Amniotic epithelial cell (primary cell): Measurements from ENCODE around the gene ZNF532.
A peak's percentile ranks its signal among the peaks of the same experiment; 100 is the strongest.
"Not testable (repeated sequence)": the region's sequence is repeated elsewhere in the genome, so short reads cannot be mapped to it uniquely, and the experiment has no call there.

Source experiments
- DNase-seq: peaks from one replicate; pipeline ENCODE4 v3.0.0-alpha.2; 2010; ENCODE audit warnings: low read depth

ZNF532 gene

GRCh38 chr18:59005262-59005661, 140.6 kb downstream of the ZNF532 start:
- peak; percentile 41 for DNase-seq

- DNase-seq, result no peak
Measured at GRCh38 chr18:59006461-59007067, 141.9 kb downstream of the ZNF532 start.

- peak; percentile 84 for DNase-seq
Measured at GRCh38 chr18:59008302-59008974, 143.8 kb downstream of the ZNF532 start.

- no peak for DNase-seq
Measured at GRCh38 chr18:59009846-59010245, 145.2 kb downstream of the ZNF532 start.

- no peak for DNase-seq
Measured at GRCh38 chr18:59011289-59011688, 146.6 kb downstream of the ZNF532 start.

GRCh38 chr18:59011786-59012185, 147.1 kb downstream of the ZNF532 start:
- no peak for DNase-seq

GRCh38 chr18:59012815-59013705, 148.4 kb downstream of the ZNF532 start:
- no peak for DNase-seq

- no peak for DNase-seq
Measured at GRCh38 chr18:59013744-59014143, 149.1 kb downstream of the ZNF532 start.

GRCh38 chr18:59015531-59016152, 151.0 kb downstream of the ZNF532 start:
- no peak for DNase-seq

- no peak for DNase-seq
Measured at GRCh38 chr18:59021500-59021899, 156.8 kb downstream of the ZNF532 start.

- no peak for DNase-seq
Measured at GRCh38 chr18:59022167-59022945, 157.7 kb downstream of the ZNF532 start.

- peak; percentile 73 for DNase-seq
Measured at GRCh38 chr18:59024829-59025228, 160.2 kb downstream of the ZNF532 start.

GRCh38 chr18:59025532-59025931, 160.9 kb downstream of the ZNF532 start:
- DNase-seq, result not testable (repeated sequence)

- DNase-seq, result no peak
Measured at GRCh38 chr18:59026364-59026763, 161.7 kb downstream of the ZNF532 start.

- DNase-seq, result no peak
Measured at GRCh38 chr18:59026831-59027410, 162.2 kb downstream of the ZNF532 start.

- no peak for DNase-seq
Measured at GRCh38 chr18:59029663-59030429, 165.2 kb downstream of the ZNF532 start.

- no peak for DNase-seq
Measured at GRCh38 chr18:59032308-59032707, 167.6 kb downstream of the ZNF532 start.

GRCh38 chr18:59033359-59033758, 168.7 kb downstream of the ZNF532 start:
- DNase-seq, result peak; percentile 39

- DNase-seq, result no peak
Measured at GRCh38 chr18:59033974-59034373, 169.3 kb downstream of the ZNF532 start.

- no peak for DNase-seq
Measured at GRCh38 chr18:59035591-59035990, 170.9 kb downstream of the ZNF532 start.
